PFSK-1 (cell line): Measurements from ENCODE around the gene SORBS1.

Experiments used
- FOXP2 ChIP-seq: optimal IDR thresholded peaks from 2 replicates; pipeline ENCODE3; 2011; ENCODE audit warnings: borderline replicate concordance, control low read depth, inconsistent platforms; ENCODE audit not compliant: insufficient read depth; ENCODE audit errors: extremely low read length, extremely low read depth
- POLR2AphosphoS5 ChIP-seq: IDR thresholded peaks from 2 replicates; pipeline ENCODE4 v1.6.1; 2012; ENCODE audit warnings: low read depth, mild to moderate bottlenecking, control low read depth, low read length, moderate library complexity
- SIN3A ChIP-seq: IDR thresholded peaks from 2 replicates; pipeline ENCODE4 v1.6.1; 2012; ENCODE audit warnings: mild to moderate bottlenecking, low read length, moderate library complexity, borderline replicate concordance; ENCODE audit not compliant: insufficient read depth
- TAF1 ChIP-seq: IDR thresholded peaks from 2 replicates; pipeline ENCODE4 v1.6.1; 2012; ENCODE audit warnings: low read length, control low read depth, borderline replicate concordance; ENCODE audit not compliant: insufficient read depth
- TF ChIP-seq, protein P1 (sequence below), 2 experiments: IDR thresholded peaks; 2 replicates each; pipeline versions ENCODE4 v1.6.1 to v1.8.0; 2011 to 2012; ENCODE audit warnings: low read depth in 2 of 2, low read length in 2 of 2, control low read depth in 1 of 2, inconsistent platforms in 1 of 2, mild to moderate bottlenecking in 1 of 2, moderate library complexity in 1 of 2; ENCODE audit not compliant: insufficient read depth in 1 of 2

DNA sequence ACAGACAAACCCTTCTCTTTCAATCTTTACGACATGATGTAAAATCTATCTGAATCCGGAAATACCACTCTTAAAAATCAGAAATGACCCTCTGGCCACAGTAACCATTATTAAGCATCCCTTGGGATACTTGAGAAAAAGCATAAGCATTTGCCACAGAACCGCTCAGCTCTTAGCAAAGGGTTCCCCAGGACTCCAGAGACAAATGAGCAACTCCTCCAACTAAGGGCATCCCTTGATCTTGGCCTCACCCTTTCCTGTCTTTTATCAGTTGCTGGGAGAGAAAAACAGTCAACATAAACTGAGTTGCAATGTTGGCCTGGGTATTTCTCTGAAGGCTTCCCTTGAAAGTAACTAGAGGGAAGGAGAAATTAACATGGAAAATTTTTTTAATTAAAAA, 273.9 kb downstream of the SORBS1 start:
- no peak for TF ChIP-seq TAF1
- no peak for TF ChIP-seq POLR2AphosphoS5
- TF ChIP-seq, protein P1, sequence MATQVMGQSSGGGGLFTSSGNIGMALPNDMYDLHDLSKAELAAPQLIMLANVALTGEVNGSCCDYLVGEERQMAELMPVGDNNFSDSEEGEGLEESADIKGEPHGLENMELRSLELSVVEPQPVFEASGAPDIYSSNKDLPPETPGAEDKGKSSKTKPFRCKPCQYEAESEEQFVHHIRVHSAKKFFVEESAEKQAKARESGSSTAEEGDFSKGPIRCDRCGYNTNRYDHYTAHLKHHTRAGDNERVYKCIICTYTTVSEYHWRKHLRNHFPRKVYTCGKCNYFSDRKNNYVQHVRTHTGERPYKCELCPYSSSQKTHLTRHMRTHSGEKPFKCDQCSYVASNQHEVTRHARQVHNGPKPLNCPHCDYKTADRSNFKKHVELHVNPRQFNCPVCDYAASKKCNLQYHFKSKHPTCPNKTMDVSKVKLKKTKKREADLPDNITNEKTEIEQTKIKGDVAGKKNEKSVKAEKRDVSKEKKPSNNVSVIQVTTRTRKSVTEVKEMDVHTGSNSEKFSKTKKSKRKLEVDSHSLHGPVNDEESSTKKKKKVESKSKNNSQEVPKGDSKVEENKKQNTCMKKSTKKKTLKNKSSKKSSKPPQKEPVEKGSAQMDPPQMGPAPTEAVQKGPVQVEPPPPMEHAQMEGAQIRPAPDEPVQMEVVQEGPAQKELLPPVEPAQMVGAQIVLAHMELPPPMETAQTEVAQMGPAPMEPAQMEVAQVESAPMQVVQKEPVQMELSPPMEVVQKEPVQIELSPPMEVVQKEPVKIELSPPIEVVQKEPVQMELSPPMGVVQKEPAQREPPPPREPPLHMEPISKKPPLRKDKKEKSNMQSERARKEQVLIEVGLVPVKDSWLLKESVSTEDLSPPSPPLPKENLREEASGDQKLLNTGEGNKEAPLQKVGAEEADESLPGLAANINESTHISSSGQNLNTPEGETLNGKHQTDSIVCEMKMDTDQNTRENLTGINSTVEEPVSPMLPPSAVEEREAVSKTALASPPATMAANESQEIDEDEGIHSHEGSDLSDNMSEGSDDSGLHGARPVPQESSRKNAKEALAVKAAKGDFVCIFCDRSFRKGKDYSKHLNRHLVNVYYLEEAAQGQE (IDR thresholded peaks at IDR 0.05; ENCODE audit: insufficient read depth in 1 of 2, low read depth in 2 of 2, low read length in 2 of 2): no peak
- no peak for TF ChIP-seq SIN3A
- no peak for TF ChIP-seq FOXP2
